ENCODE measurements around the gene CFAP251. TPM values are rescaled to one million over a fixed set of nuclear protein-coding genes. Genes with fewer than 3 reads are reported as not detected.

CFAP251 gene
- total and polyA plus RNA-seq, 5 donors, result 0.54 to 0.91 (median 0.66) TPM

GRCh38 chr12:122023339-122024131 lies 105.1 kb downstream of the CFAP251 start:
- Histone ChIP-seq H3K4me1 (ENCODE audit: control insufficient read depth, insufficient read depth, low read length) (peaks cover 9% of the 10 kb centered on the region), H3K27ac (ENCODE audit: low read length) (peak overlapping the region; percentile 86), H3K9me3 (ENCODE audit: control insufficient read depth, low read length) (no peaks in the 10 kb centered on the region), H3K27me3 (ENCODE audit: control insufficient read depth, insufficient read depth) (no peaks in the 10 kb centered on the region), H3K4me3 (ENCODE audit: low read length) (peak overlapping the region; percentile 90)
- WGBS, result 6% methylated on average over 43 of the region's 43 CpGs
- peak; percentile 78 to 91 (median 90) for DNase-seq
- intact Hi-C loops (cut with DNase I), result no loop called here
- ATAC-seq, result peak; percentile 79 to 81

- Histone ChIP-seq H3K27ac (ENCODE audit: low read length) (peak overlapping the region; percentile 86), H3K9me3 (ENCODE audit: control insufficient read depth, low read length) (no peaks in the 10 kb centered on the region), H3K27me3 (ENCODE audit: control insufficient read depth, insufficient read depth) (no peaks in the 10 kb centered on the region), H3K4me3 (ENCODE audit: low read length) (peak overlapping the region; percentile 90), H3K4me1 (ENCODE audit: control insufficient read depth, insufficient read depth, low read length) (peaks cover 11% of the 10 kb centered on the region)
- intact Hi-C loops (cut with DNase I), result no loop called here
- WGBS, result 63% methylated on average over 16 of the region's 16 CpGs
- no peak for DNase-seq
- no peak for ATAC-seq
These were observed 105.9 kb downstream of the CFAP251 start for GRCh38 chr12:122024132-122024785.

DNA sequence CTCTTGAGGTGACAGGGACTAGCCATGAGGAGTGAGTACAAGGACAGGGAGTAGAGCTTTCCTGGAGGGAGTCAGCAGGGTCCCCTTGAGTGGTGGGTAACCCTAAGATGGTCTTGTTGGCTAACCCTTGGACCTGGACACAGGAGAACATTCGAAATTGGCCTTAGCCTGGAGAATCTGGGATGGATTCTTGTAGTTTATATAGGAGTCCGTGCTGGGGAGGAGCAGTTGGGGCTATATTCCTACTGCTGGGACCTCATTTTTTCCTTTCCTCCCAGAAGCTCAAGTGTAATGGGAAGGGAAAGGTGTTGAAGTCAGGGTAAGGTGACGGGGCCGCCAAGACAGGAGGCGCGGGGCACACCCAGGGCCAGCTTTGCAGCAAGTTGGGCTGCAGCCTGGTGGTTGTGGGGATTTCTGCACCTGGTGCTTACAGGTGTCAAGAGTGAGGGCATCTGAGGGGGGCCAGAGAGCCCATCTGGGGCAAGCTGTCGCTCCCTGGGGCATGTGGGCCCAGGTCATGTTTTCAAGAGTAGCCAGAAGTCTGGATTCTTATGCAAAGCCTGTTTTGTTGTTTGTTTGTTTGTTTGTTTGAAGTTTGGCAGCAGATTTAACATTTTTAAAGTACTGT lies 108.4 kb downstream of the CFAP251 start:
- no peak for ATAC-seq
- intact Hi-C loops (cut with DNase I), result no loop called here
- Histone ChIP-seq H3K4me1 (ENCODE audit: control insufficient read depth, insufficient read depth, low read length) (peaks cover 8% of the 10 kb centered on the region), H3K27me3 (ENCODE audit: control insufficient read depth, insufficient read depth) (no peaks in the 10 kb centered on the region), H3K9me3 (ENCODE audit: control insufficient read depth, low read length) (no peaks in the 10 kb centered on the region), H3K4me3 (ENCODE audit: low read length) (no peak overlapping the region), H3K27ac (ENCODE audit: low read length) (no peak overlapping the region)
- no peak for DNase-seq
- whole genome bisulfite sequencing, result 96% methylated on average over 7 of the region's 7 CpGs

DNA sequence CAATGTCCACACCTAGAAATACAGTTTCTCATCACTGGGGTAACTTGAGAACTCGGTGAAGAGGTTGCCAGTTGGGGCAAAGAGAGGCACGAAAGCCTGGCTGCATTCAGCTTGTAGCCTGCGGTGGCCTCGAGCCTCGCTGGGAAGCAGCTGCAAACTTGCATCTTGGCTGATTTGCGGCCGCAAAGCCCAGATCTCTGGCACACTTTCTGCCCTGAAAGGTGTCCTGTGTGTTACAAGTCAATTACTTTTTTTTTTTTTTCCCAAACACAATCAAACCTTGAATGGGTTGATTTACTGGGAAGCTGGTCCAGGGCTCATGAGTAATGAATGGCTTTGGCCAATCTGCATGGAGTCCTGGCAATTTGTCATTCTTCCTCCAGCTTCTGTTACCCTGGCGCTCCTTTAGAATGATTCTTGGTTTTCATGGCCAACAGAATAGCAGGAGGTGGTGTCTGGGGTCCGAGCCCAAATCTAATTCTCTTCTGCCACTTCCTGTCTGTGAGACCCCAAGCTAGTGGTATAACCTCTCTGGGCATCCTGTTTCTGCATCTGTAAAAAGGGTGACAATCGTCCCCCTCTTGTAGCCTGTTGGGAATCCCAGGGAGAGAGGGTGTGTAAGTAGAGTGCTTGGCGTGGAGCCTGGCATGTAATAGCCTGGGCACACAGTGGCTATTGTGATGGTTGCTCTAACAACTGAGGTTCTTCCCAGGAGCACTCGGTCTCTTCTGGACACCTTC lies 109.9 kb downstream of the CFAP251 start:
- intact Hi-C loops (cut with DNase I), result no loop called here
- 81% methylated on average over 12 of the region's 12 CpGs for WGBS
- Histone ChIP-seq H3K27ac (ENCODE audit: low read length) (no peak overlapping the region), H3K27me3 (ENCODE audit: control insufficient read depth, insufficient read depth) (no peaks in the 10 kb centered on the region), H3K4me1 (ENCODE audit: control insufficient read depth, insufficient read depth, low read length) (peaks cover 8% of the 10 kb centered on the region), H3K4me3 (ENCODE audit: low read length) (no peak overlapping the region), H3K9me3 (ENCODE audit: control insufficient read depth, low read length) (no peaks in the 10 kb centered on the region)
- DNase-seq (peak in 1 of 3 donors; percentile 30), ATAC-seq (no peak)

GRCh38 chr12:122028905-122029560 lies 110.6 kb downstream of the CFAP251 start:
- peak in 1 of 3 donors; percentile 45 for DNase-seq
- no peak overlapping the region for H3K4me3 ChIP-seq (ENCODE audit: low read length)
- no peaks in the 10 kb centered on the region for H3K27me3 ChIP-seq (ENCODE audit: control insufficient read depth, insufficient read depth)
- WGBS, result 84% methylated on average over 23 of the region's 23 CpGs
- peaks cover 8% of the 10 kb centered on the region for H3K4me1 ChIP-seq (ENCODE audit: control insufficient read depth, insufficient read depth, low read length)
- intact Hi-C loops (cut with DNase I), result no loop called here
- H3K9me3 ChIP-seq (ENCODE audit: control insufficient read depth, low read length), result no peaks in the 10 kb centered on the region
- peak in 1 of 2 donors; percentile 4 for ATAC-seq
- H3K27ac ChIP-seq (ENCODE audit: low read length), result no peak overlapping the region

GRCh38 chr12:122029620-122030423 lies 111.4 kb downstream of the CFAP251 start:
- Histone ChIP-seq H3K9me3 (ENCODE audit: control insufficient read depth, low read length) (no peaks in the 10 kb centered on the region), H3K4me1 (ENCODE audit: control insufficient read depth, insufficient read depth, low read length) (peaks cover 6% of the 10 kb centered on the region), H3K27me3 (ENCODE audit: control insufficient read depth, insufficient read depth) (no peaks in the 10 kb centered on the region), H3K27ac (ENCODE audit: low read length) (peak overlapping the region; percentile 55), H3K4me3 (ENCODE audit: low read length) (no peak overlapping the region)
- 71% methylated on average over 28 of the region's 28 CpGs for WGBS
- peak; percentile 50 to 76 for ATAC-seq
- intact Hi-C loops (cut with DNase I), result no loop called here
- DNase-seq, result peak in 2 of 3 donors; percentile 57 to 73

DNA sequence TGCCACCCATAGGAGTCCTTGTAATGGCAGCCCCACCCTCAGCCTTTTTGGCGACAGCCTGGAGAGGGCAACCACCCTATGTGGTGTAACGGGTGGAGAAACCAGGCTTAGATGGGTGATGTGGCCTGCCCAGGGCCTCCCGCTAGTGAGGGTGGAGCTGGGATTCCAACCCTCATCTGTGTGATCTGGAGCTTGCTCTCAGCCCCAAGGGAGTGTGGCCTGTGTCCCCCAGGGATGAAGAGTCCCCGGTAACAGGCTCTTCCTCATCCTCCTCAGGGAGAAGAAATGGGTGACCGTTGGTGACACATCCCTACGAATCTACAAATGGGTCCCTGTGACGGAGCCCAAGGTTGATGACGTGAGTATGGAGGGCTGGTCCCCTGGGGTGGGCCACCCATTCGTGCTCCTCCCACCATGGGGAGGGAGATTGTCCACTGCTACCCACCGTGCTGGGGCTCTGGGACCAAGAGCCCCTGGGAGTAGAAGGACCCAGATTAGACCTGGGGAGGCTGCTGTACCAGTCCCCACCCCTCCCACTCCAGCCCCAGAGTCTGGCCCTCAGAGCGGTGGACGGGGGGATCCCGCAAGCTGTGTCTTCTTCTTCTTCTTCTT lies 112.1 kb downstream of the CFAP251 start:
- ATAC-seq (no peak), DNase-seq (peak in 1 of 3 donors; percentile 37)
- no peaks in the 10 kb centered on the region for H3K27me3 ChIP-seq (ENCODE audit: control insufficient read depth, insufficient read depth)
- WGBS, result 91% methylated on average over 13 of the region's 13 CpGs
- peaks cover 6% of the 10 kb centered on the region for H3K4me1 ChIP-seq (ENCODE audit: control insufficient read depth, insufficient read depth, low read length)
- intact Hi-C loops (cut with DNase I), result no loop called here
- no peak overlapping the region for H3K27ac ChIP-seq (ENCODE audit: low read length)
- no peak overlapping the region for H3K4me3 ChIP-seq (ENCODE audit: low read length)
- H3K9me3 ChIP-seq (ENCODE audit: control insufficient read depth, low read length), result no peaks in the 10 kb centered on the region

DNA sequence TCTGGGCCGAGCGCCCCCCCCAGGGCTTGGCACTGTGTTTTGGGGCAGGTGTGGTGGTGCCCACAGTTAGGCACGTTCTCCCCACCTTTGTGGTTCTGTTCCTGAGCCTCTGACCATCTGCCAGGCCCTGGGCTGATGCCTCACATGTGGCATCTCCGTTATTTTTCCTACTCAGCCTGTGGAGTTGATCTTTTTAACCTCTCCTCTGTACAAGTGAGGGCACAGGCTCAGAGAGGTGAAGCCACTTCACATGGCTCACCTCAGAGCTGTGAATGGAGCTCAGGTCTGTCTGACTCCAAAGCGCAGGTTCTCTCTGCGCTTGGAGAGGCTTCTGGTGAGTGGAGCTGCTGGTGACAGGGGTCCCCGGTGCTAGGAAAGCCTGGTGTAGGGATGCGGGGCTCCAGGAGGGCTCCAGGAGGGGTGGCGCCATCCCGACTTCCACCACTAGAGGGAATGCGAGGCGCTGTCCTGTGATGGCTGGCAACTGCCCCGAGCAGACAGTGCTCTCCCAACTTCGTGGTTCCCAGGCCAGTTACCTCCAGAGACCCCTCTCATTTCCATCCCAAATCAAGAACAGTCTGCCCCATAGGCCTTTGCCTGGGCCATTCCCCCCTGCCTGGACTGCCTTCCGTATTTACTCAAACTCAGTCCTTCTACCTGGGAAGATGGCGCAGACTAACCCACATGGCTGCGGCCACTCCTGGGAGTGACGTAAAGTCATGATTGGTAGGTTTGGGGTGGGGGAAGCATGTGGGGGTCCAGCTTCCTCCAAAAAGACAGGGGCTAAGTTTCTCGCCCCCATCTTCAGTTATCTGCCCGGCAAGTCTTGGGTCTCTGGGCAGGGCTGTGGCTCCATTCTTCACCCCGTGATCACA lies 113.2 kb downstream of the CFAP251 start:
- Histone ChIP-seq H3K4me1 (ENCODE audit: control insufficient read depth, insufficient read depth, low read length) (peaks cover 6% of the 10 kb centered on the region), H3K4me3 (ENCODE audit: low read length) (no peak overlapping the region), H3K27ac (ENCODE audit: low read length) (no peak overlapping the region), H3K27me3 (ENCODE audit: control insufficient read depth, insufficient read depth) (no peaks in the 10 kb centered on the region), H3K9me3 (ENCODE audit: control insufficient read depth, low read length) (no peaks in the 10 kb centered on the region)
- 66% methylated on average over 21 of the region's 21 CpGs for WGBS
- DNase-seq, result peak; percentile 40 to 82 (median 80)
- intact Hi-C loops (cut with DNase I), result no loop called here
- ATAC-seq, result peak; percentile 40 to 44

DNA sequence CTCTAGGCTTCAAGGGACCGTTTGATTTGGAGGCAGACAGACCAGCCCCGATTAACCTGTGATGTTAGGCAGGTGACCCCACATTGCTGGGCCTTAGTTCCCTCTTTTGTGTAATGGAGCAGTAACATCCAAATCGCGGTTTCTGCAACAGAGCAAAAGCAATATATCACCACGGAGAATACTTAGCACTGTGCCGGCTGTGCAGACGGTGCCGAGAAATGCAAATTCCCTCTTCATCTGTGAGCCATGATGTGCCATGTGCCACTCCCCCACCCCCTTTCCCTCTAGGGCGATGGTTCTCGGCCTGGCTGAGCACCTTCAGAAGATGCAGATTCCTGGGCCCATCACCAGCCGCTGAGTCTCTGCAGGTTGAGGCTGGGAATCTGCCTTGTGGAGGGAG lies 114.2 kb downstream of the CFAP251 start:
- H3K4me3 ChIP-seq (ENCODE audit: low read length), result no peak overlapping the region
- no peak for ATAC-seq

More for the DNA sequence above, 114.2 kb downstream of the CFAP251 start:
- 89% methylated on average over 11 of the region's 11 CpGs for WGBS
- Histone ChIP-seq H3K27ac (ENCODE audit: low read length) (no peak overlapping the region), H3K27me3 (ENCODE audit: control insufficient read depth, insufficient read depth) (no peaks in the 10 kb centered on the region), H3K4me1 (ENCODE audit: control insufficient read depth, insufficient read depth, low read length) (peaks cover 6% of the 10 kb centered on the region), H3K9me3 (ENCODE audit: control insufficient read depth, low read length) (no peaks in the 10 kb centered on the region)
- intact Hi-C loops (cut with DNase I), result no loop called here
- DNase-seq, result no peak
